ENCODE results near the gene AP3M1.
"Not testable (repeated sequence)": the region's sequence is repeated elsewhere in the genome, so short reads cannot be mapped to it uniquely, and the experiment has no call there.

The AP3M1 gene

GRCh38 chr10:74150204-74150989 is at the start of gene AP3M1:
TSS of gene AP3M1 (minus strand) at chr10:74150828. CDS start at chr10:74138379, 12,449 bp downstream.
- Mint-ChIP-seq H3K4me1 (peaks cover 39% of the 10 kb centered on the region), H3K4me3 (no peak within 1 kb of the TSS), H3K9me3 (no peaks in the 10 kb centered on the region), H3K27ac (ENCODE audit: low read depth) (no peak within 1 kb of the TSS), H3K27me3 (no peaks in the 10 kb centered on the region), H3K36me3 (ENCODE audit: insufficient read depth) (peaks cover 12% of the 10 kb centered on the region)
- ATAC-seq (replicated peaks; ENCODE audit: extremely low read depth, poor library complexity, severe bottlenecking) (peak; percentile 62), DNase-seq (ENCODE audit: low spot score in 2 of 2) (peak in 1 of 2 donors; percentile 66)

- Mint-ChIP-seq H3K27me3 (no peaks in the 10 kb centered on the region), H3K9me3 (no peaks in the 10 kb centered on the region), H3K27ac (ENCODE audit: low read depth) (no peak overlapping the region), H3K4me3 (no peak overlapping the region), H3K36me3 (ENCODE audit: insufficient read depth) (peaks cover 5% of the 10 kb centered on the region), H3K4me1 (peaks cover 9% of the 10 kb centered on the region)
- ATAC-seq (replicated peaks; ENCODE audit: extremely low read depth, poor library complexity, severe bottlenecking) = no peak
- no peak for DNase-seq (ENCODE audit: low spot score in 2 of 2)
Measured at GRCh38 chr10:74199315-74199714, 48.7 kb upstream of the AP3M1 start.

DNA sequence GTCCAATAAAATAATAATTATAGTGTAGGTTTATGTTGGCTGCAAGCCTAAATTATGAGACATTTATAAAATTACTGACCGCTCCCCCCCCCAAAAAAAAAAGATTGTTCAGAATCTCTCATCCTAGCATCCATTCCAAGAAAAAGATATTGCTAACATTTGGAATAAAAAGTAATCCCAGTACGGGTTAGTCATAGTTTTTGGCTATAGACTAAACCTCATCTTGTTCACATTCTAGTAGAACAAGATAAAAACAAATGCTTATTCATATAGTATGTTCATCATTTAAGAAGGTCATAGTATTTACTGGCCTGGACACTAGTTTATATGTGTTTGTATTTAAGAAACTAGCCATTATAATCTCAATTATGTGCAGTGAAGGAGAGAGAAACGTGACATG is 44.4 kb upstream of the AP3M1 start:
- Mint-ChIP-seq H3K36me3 (ENCODE audit: insufficient read depth) (peaks cover 2% of the 10 kb centered on the region), H3K27ac (ENCODE audit: low read depth) (peak overlapping the region; percentile 53), H3K9me3 (no peaks in the 10 kb centered on the region), H3K4me1 (peaks cover 34% of the 10 kb centered on the region), H3K27me3 (no peaks in the 10 kb centered on the region), H3K4me3 (no peak overlapping the region)
- DNase-seq (ENCODE audit: low spot score in 2 of 2) (no peak), ATAC-seq (replicated peaks; ENCODE audit: extremely low read depth, poor library complexity, severe bottlenecking) (no peak)

- ATAC-seq (replicated peaks; ENCODE audit: extremely low read depth, poor library complexity, severe bottlenecking) = peak; percentile 90
Measured at GRCh38 chr10:74194545-74194944, 43.9 kb upstream of the AP3M1 start.

GRCh38 chr10:74190494-74190893 is 39.9 kb upstream of the AP3M1 start:
- H3K27me3 Mint-ChIP-seq = no peaks in the 10 kb centered on the region
- peak overlapping the region; percentile 85 for H3K27ac Mint-ChIP-seq (ENCODE audit: low read depth)
- H3K9me3 Mint-ChIP-seq = no peaks in the 10 kb centered on the region
- peaks cover 3% of the 10 kb centered on the region for H3K36me3 Mint-ChIP-seq (ENCODE audit: insufficient read depth)
- ATAC-seq (replicated peaks; ENCODE audit: extremely low read depth, poor library complexity, severe bottlenecking) (no peak), DNase-seq (ENCODE audit: low spot score in 2 of 2) (no peak)
- peaks cover 57% of the 10 kb centered on the region for H3K4me1 Mint-ChIP-seq
- H3K4me3 Mint-ChIP-seq = peak overlapping the region; percentile 40

More at GRCh38 chr10:74194545-74194944, 43.9 kb upstream of the AP3M1 start:
- H3K9me3 Mint-ChIP-seq = no peaks in the 10 kb centered on the region
- no peak overlapping the region for H3K4me3 Mint-ChIP-seq
- H3K4me1 Mint-ChIP-seq = peaks cover 38% of the 10 kb centered on the region
- no peak for DNase-seq (ENCODE audit: low spot score in 2 of 2)
- H3K36me3 Mint-ChIP-seq (ENCODE audit: insufficient read depth) = peaks cover 3% of the 10 kb centered on the region
- no peaks in the 10 kb centered on the region for H3K27me3 Mint-ChIP-seq
- H3K27ac Mint-ChIP-seq (ENCODE audit: low read depth) = peak overlapping the region; percentile 53

GRCh38 chr10:74189999-74190421 is 39.4 kb upstream of the AP3M1 start:
- Mint-ChIP-seq H3K36me3 (ENCODE audit: insufficient read depth) (peaks cover 3% of the 10 kb centered on the region), H3K27ac (ENCODE audit: low read depth) (peak overlapping the region; percentile 85), H3K4me1 (peaks cover 57% of the 10 kb centered on the region), H3K27me3 (no peaks in the 10 kb centered on the region), H3K4me3 (peak overlapping the region; percentile 40), H3K9me3 (no peaks in the 10 kb centered on the region)
- ATAC-seq (replicated peaks; ENCODE audit: extremely low read depth, poor library complexity, severe bottlenecking) (peak; percentile 45), DNase-seq (ENCODE audit: low spot score in 2 of 2) (no peak)

DNA sequence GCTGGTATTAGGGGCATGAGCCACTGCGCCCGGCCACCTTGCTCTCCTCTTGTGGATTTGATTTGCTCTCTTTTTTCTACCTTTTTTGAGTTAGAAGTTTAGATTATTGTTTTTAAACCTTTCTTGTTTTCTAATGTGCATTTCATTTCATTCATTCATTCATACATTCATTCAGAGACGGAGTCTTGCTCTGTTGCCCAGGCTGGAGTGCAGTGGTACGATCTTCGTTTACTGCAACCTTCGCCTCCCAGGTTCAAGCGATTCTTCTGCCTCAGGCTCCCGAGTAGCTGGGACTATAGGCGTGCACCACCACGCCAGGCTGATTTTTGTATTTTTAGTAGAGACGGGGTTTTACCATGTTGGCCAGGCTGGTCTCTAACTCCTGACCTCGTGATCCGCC is 38.0 kb upstream of the AP3M1 start:
- not testable (repeated sequence) for H3K4me3 Mint-ChIP-seq; H3K9me3 Mint-ChIP-seq; ATAC-seq (replicated peaks; ENCODE audit: extremely low read depth, poor library complexity, severe bottlenecking); H3K27ac Mint-ChIP-seq (ENCODE audit: low read depth); DNase-seq (ENCODE audit: low spot score in 2 of 2); H3K36me3 Mint-ChIP-seq (ENCODE audit: insufficient read depth); H3K27me3 Mint-ChIP-seq
- peaks cover 48% of the 10 kb centered on the region for H3K4me1 Mint-ChIP-seq

GRCh38 chr10:74187237-74187636 is 36.6 kb upstream of the AP3M1 start:
- H3K27ac Mint-ChIP-seq (ENCODE audit: low read depth) = peak overlapping the region; percentile 70
- H3K4me1 Mint-ChIP-seq = peaks cover 36% of the 10 kb centered on the region
- H3K27me3 Mint-ChIP-seq = no peaks in the 10 kb centered on the region
- no peaks in the 10 kb centered on the region for H3K9me3 Mint-ChIP-seq
- H3K36me3 Mint-ChIP-seq (ENCODE audit: insufficient read depth) = peaks cover 4% of the 10 kb centered on the region
- DNase-seq (ENCODE audit: low spot score in 2 of 2) (no peak), ATAC-seq (replicated peaks; ENCODE audit: extremely low read depth, poor library complexity, severe bottlenecking) (no peak)
- no peak overlapping the region for H3K4me3 Mint-ChIP-seq

- ATAC-seq (replicated peaks; ENCODE audit: extremely low read depth, poor library complexity, severe bottlenecking) (no peak), DNase-seq (ENCODE audit: low spot score in 2 of 2) (no peak)
- Mint-ChIP-seq H3K27ac (ENCODE audit: low read depth) (peak overlapping the region; percentile 70), H3K4me3 (no peak overlapping the region), H3K27me3 (no peaks in the 10 kb centered on the region), H3K4me1 (peaks cover 36% of the 10 kb centered on the region), H3K36me3 (ENCODE audit: insufficient read depth) (peaks cover 4% of the 10 kb centered on the region), H3K9me3 (no peaks in the 10 kb centered on the region)
Measured at GRCh38 chr10:74186678-74187077, 36.0 kb upstream of the AP3M1 start.

DNA sequence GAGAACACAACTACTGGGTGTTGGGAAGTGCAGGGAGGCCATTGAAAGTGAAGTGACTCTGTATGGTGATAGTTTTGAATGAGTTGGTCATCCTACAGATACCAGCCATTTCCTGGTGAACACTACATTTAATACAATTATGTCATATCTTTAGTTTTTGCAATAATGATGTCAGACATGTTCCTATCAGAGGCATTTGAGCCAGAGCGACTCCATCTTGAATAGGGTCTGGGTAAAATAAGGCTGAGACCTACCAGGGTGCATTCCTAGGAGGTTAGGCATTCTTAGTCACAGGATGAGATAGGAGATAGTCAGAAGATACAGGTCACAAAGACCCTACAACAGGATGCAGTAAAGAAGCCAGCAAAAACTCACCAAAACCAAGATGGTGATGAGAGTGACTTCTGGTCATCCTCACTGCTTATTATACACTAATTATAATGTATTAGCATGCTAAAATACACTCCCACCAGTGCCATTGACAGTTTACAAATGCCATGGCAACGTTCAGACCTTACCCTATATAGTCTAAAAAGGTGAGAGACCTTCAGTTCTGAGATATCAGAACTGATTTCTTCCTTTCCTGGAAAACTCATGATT is 28.6 kb upstream of the AP3M1 start:
- Mint-ChIP-seq H3K27me3 (no peaks in the 10 kb centered on the region), H3K27ac (ENCODE audit: low read depth) (no peak overlapping the region), H3K9me3 (no peaks in the 10 kb centered on the region), H3K4me1 (peaks cover 34% of the 10 kb centered on the region), H3K4me3 (no peak overlapping the region), H3K36me3 (ENCODE audit: insufficient read depth) (peaks cover 7% of the 10 kb centered on the region)
- ATAC-seq (replicated peaks; ENCODE audit: extremely low read depth, poor library complexity, severe bottlenecking) (no peak), DNase-seq (ENCODE audit: low spot score in 2 of 2) (no peak)

DNA sequence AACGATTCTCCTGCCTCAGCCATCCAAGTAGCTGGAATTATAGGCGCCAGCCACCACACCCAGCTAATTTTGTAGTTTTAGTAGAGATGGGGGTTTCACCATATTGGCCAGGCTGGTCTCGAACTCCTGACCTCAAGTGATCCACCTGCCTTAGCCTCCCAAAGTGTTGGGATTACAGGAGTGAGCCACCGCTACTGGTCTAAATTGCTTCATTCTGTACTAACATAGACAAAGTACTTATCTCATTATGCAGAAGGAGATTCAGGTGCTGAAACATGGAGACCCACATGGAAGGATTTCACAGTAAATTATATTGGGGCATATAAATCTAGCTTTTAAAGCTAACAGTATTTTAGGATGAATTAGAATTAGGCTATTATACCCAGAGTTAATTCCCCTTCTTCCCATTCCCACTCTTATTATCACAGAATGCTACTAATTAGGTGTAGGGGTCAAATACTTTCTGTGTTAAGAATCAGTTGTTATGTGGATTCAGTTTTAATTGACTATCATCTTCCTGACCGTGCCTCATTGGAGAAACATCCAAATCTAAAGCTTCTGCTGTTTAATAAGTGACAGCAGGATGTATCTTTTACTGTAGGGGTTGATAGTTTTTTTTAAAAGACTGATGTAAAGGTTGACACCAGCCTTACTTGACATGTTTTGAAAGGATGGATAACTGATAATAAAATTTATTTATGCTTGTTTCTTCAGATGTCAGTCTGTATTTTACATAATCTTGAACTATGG is 27.6 kb upstream of the AP3M1 start:
- H3K27ac Mint-ChIP-seq (ENCODE audit: low read depth) = no peak overlapping the region

DNA sequence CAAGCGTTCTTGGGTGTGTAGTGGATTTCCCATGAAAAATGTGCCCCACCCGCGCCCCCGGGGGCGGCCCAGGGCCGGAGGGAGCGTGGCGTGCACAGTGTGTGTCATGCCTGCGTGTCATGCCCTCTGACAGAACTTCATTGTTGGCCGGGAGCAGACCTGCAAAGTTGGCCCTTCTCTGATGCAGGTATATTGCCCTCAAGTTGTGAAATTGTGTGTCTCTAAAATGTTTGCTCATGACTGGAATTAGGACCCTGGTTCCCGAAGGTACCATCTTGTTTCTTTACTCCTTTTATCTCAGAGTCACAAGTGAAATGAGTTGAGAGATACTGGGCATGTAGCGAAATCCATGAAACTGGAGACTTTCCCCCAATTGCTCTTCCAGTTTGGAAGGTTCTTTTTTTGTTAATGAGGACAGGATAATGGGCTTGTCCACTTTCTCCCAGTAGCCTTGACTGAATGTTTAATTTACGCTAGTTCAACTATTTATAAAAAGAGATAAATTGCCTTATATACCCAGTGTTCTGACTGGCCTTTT is 26.6 kb upstream of the AP3M1 start:
- DNase-seq (ENCODE audit: low spot score in 2 of 2) (peak in 1 of 2 donors; percentile 11), ATAC-seq (replicated peaks; ENCODE audit: extremely low read depth, poor library complexity, severe bottlenecking) (peak; percentile 4)
- H3K4me3 Mint-ChIP-seq = peak overlapping the region; percentile 90
- no peaks in the 10 kb centered on the region for H3K9me3 Mint-ChIP-seq
- H3K4me1 Mint-ChIP-seq = peaks cover 34% of the 10 kb centered on the region
- peak overlapping the region; percentile 92 for H3K27ac Mint-ChIP-seq (ENCODE audit: low read depth)
- peaks cover 7% of the 10 kb centered on the region for H3K36me3 Mint-ChIP-seq (ENCODE audit: insufficient read depth)
- H3K27me3 Mint-ChIP-seq = no peaks in the 10 kb centered on the region

More for the DNA sequence above, 27.6 kb upstream of the AP3M1 start:
- H3K4me1 Mint-ChIP-seq = peaks cover 34% of the 10 kb centered on the region
- no peak for DNase-seq (ENCODE audit: low spot score in 2 of 2)
- peaks cover 7% of the 10 kb centered on the region for H3K36me3 Mint-ChIP-seq (ENCODE audit: insufficient read depth)
- no peaks in the 10 kb centered on the region for H3K9me3 Mint-ChIP-seq
- no peaks in the 10 kb centered on the region for H3K27me3 Mint-ChIP-seq
- no peak overlapping the region for H3K4me3 Mint-ChIP-seq
- ATAC-seq (replicated peaks; ENCODE audit: extremely low read depth, poor library complexity, severe bottlenecking) = no peak

All from central memory CD8-positive, alpha-beta T cell (primary cell).